HEK293 (cell line): ENCODE data around the gene SRCIN1.

Experiments
- AEBP2 ChIP-seq: fragments of 450-650 bp; formaldehyde crosslinking; IDR thresholded peaks from 2 replicates; pipeline ENCODE4 v1.5.1; 2016; ENCODE audit warnings: missing biosample characterization, missing genetic modification characterization, borderline replicate concordance
- BCL11B ChIP-seq: fragments of 450-650 bp; formaldehyde crosslinking; IDR thresholded peaks from 2 replicates; pipeline ENCODE4 v1.5.1; 2016; ENCODE audit warnings: low read depth, missing biosample characterization, missing genetic modification characterization
- GLIS2 ChIP-seq: fragments of 450-650 bp; formaldehyde crosslinking; IDR thresholded peaks from 2 replicates; pipeline ENCODE4 v1.5.1; 2016; ENCODE audit warnings: missing biosample characterization, missing genetic modification characterization
- KLF10 ChIP-seq: fragments of 450-650 bp; IDR thresholded peaks from 2 replicates; pipeline ENCODE4 v1.5.1; 2018; ENCODE audit warnings: missing biosample characterization, mild to moderate bottlenecking, missing genetic modification characterization
- PRDM1 ChIP-seq: fragments of 450-650 bp; formaldehyde crosslinking; IDR thresholded peaks from 2 replicates; pipeline ENCODE4; 2016; ENCODE audit warnings: missing biosample characterization, missing genetic modification characterization
- SP2 ChIP-seq: fragments of 450-650 bp; formaldehyde crosslinking; IDR thresholded peaks from 2 replicates; pipeline ENCODE4 v1.5.1; 2016; ENCODE audit warnings: missing biosample characterization, missing genetic modification characterization
- ZNF133 ChIP-seq: fragments of 450-650 bp; formaldehyde crosslinking; IDR thresholded peaks from 2 replicates; pipeline ENCODE4 v1.5.1; 2016; ENCODE audit warnings: missing biosample characterization, missing genetic modification characterization
- ZNF266 ChIP-seq: fragments of 450-650 bp; formaldehyde crosslinking; IDR thresholded peaks from 2 replicates; pipeline ENCODE4 v1.5.1; 2016; ENCODE audit warnings: missing biosample characterization, missing genetic modification characterization, low read depth
- ZNF302 ChIP-seq: fragments of 450-650 bp; formaldehyde crosslinking; IDR thresholded peaks from 2 replicates; pipeline ENCODE4 v1.5.1; 2016; ENCODE audit warnings: missing biosample characterization, missing genetic modification characterization, low read depth
- ZNF362 ChIP-seq: fragments of 450-650 bp; formaldehyde crosslinking; IDR thresholded peaks from 2 replicates; pipeline ENCODE4 v1.5.1; 2016; ENCODE audit warnings: missing biosample characterization, missing genetic modification characterization
- ZNF366 ChIP-seq: fragments of 450-650 bp; formaldehyde crosslinking; conservative IDR thresholded peaks from 2 replicates; pipeline ENCODE4 v1.5.1; 2016; ENCODE audit warnings: missing biosample characterization, missing genetic modification characterization
- ZNF391 ChIP-seq: fragments of 450-650 bp; formaldehyde crosslinking; IDR thresholded peaks from 2 replicates; pipeline ENCODE4 v1.5.1; 2016; ENCODE audit warnings: low read depth, missing biosample characterization, missing genetic modification characterization, borderline replicate concordance
- ZNF394 ChIP-seq: fragments of 450-650 bp; formaldehyde crosslinking; IDR thresholded peaks from 2 replicates; pipeline ENCODE4 v1.5.1; 2016; ENCODE audit warnings: missing biosample characterization, missing genetic modification characterization, mild to moderate bottlenecking, moderate library complexity, borderline replicate concordance
- ZNF404 ChIP-seq: fragments of 450-650 bp; formaldehyde crosslinking; IDR thresholded peaks from 2 replicates; pipeline ENCODE4 v1.5.1; 2017; ENCODE audit warnings: missing biosample characterization, missing genetic modification characterization
- ZNF555 ChIP-seq: fragments of 450-650 bp; formaldehyde crosslinking; conservative IDR thresholded peaks from 2 replicates; pipeline ENCODE4 v1.5.1; 2017; ENCODE audit warnings: missing biosample characterization, mild to moderate bottlenecking, missing genetic modification characterization, inconsistent platforms
- ZNF571 ChIP-seq: fragments of 450-650 bp; formaldehyde crosslinking; IDR thresholded peaks from 2 replicates; pipeline ENCODE4 v1.5.0; 2017; ENCODE audit warnings: missing biosample characterization, missing genetic modification characterization
- ZNF585B ChIP-seq: fragments of 450-650 bp; formaldehyde crosslinking; IDR thresholded peaks from 2 replicates; pipeline ENCODE4 v1.5.1; 2016; ENCODE audit warnings: missing biosample characterization, missing genetic modification characterization
- ZNF623 ChIP-seq: fragments of 450-650 bp; formaldehyde crosslinking; IDR thresholded peaks from 2 replicates; pipeline ENCODE4 v1.5.1; 2016; ENCODE audit warnings: missing biosample characterization, missing genetic modification characterization
- ZNF629 ChIP-seq: fragments of 450-650 bp; formaldehyde crosslinking; IDR thresholded peaks from 2 replicates; pipeline ENCODE4 v1.5.1; 2017; ENCODE audit warnings: missing biosample characterization, missing genetic modification characterization
- ZNF639 ChIP-seq: fragments of 450-650 bp; formaldehyde crosslinking; IDR thresholded peaks from 2 replicates; pipeline ENCODE4 v1.5.1; 2016; ENCODE audit warnings: missing biosample characterization, missing genetic modification characterization
- ZNF654 ChIP-seq: fragments of 450-650 bp; formaldehyde crosslinking; IDR thresholded peaks from 2 replicates; pipeline ENCODE4 v1.5.1; 2016; ENCODE audit warnings: low read depth, missing biosample characterization, missing genetic modification characterization
- ZNF658 ChIP-seq: fragments of 450-650 bp; formaldehyde crosslinking; IDR thresholded peaks from 2 replicates; pipeline ENCODE4; 2016; ENCODE audit warnings: missing biosample characterization, missing genetic modification characterization
- ZNF776 ChIP-seq: fragments of 450-650 bp; formaldehyde crosslinking; IDR thresholded peaks from 2 replicates; pipeline ENCODE4 v1.5.0; 2017; ENCODE audit warnings: missing biosample characterization, missing genetic modification characterization, borderline replicate concordance
- ZNF785 ChIP-seq: fragments of 450-650 bp; formaldehyde crosslinking; IDR thresholded peaks from 2 replicates; pipeline ENCODE4 v1.5.1; 2016; ENCODE audit warnings: missing biosample characterization, missing genetic modification characterization
- ZSCAN30 ChIP-seq: fragments of 450-650 bp; IDR thresholded peaks from 2 replicates; pipeline ENCODE4 v1.5.1; 2018; ENCODE audit warnings: missing biosample characterization, mild to moderate bottlenecking, missing genetic modification characterization, moderate library complexity
- ZXDB ChIP-seq: fragments of 450-650 bp; formaldehyde crosslinking; IDR thresholded peaks from 2 replicates; pipeline ENCODE4 v1.5.1; 2016; ENCODE audit warnings: missing biosample characterization, missing genetic modification characterization
- TF ChIP-seq, protein P1 (sequence below): fragments of 450-650 bp; formaldehyde crosslinking; IDR thresholded peaks from 2 replicates; pipeline ENCODE4 v1.5.1; 2017; ENCODE audit warnings: missing biosample characterization, missing genetic modification characterization
- TF ChIP-seq, protein P2 (sequence below): fragments of 450-650 bp; formaldehyde crosslinking; IDR thresholded peaks from 2 replicates; pipeline ENCODE4 v1.5.1; 2016; ENCODE audit warnings: missing biosample characterization, missing genetic modification characterization
- TF ChIP-seq, protein P3 (sequence below): fragments of 450-650 bp; formaldehyde crosslinking; IDR thresholded peaks from 2 replicates; pipeline ENCODE4 v1.5.1; 2016; ENCODE audit warnings: missing biosample characterization, missing genetic modification characterization
- TF ChIP-seq, protein P4 (sequence below): fragments of 450-650 bp; formaldehyde crosslinking; IDR thresholded peaks from 2 replicates; pipeline ENCODE4 v1.5.1; 2016; ENCODE audit warnings: missing biosample characterization, missing genetic modification characterization
- TF ChIP-seq, protein P5 (sequence below): fragments of 450-650 bp; formaldehyde crosslinking; IDR thresholded peaks from 2 replicates; pipeline ENCODE4 v1.5.1; 2016; ENCODE audit warnings: missing biosample characterization, missing genetic modification characterization, low read depth

The SRCIN1 gene

DNA sequence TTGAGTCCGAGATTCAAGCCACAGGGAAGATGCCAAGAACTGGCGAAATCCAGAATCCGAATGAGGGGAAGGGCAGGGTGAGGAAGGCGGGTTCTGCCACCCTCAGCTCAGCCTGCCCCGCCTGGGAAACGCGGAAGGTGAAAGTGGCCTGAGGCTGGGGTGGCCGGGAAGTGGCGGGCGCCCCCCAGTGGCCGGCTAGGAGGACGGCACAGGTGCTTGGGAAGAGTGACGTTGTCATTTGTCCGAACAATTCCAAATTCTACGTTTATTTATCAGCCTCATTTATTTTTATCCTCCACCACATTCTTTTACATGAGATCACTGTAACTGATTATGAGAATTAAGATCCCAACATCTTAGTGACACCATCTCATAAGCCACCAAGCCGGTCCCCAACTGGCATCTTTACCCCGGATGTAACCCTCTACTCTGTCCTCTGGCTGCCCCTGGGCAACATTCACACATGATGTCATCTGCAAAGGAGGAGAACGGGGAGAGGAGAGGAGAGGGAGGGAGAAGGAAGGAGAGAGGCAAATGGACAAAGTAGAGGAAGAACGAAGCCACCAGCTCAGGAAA is 21.3 kb downstream of the SRCIN1 start (continued):
- TF ChIP-seq, protein P1, sequence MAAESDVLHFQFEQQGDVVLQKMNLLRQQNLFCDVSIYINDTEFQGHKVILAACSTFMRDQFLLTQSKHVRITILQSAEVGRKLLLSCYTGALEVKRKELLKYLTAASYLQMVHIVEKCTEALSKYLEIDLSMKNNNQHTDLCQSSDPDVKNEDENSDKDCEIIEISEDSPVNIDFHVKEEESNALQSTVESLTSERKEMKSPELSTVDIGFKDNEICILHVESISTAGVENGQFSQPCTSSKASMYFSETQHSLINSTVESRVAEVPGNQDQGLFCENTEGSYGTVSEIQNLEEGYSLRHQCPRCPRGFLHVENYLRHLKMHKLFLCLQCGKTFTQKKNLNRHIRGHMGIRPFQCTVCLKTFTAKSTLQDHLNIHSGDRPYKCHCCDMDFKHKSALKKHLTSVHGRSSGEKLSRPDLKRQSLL, result no peak
- TF ChIP-seq ZNF785 (tag by site-specific recombination) (no peak), ZXDB (no peak), ZNF623 (tag by site-specific recombination) (peak; percentile 76), ZNF571 (tag by site-specific recombination) (no peak), ZNF266 (tag by site-specific recombination) (no peak), ZNF658 (tag by site-specific recombination) (no peak), KLF10 (tag by site-specific recombination) (no peak; the same call in 1 of the 2 replicates), PRDM1 (tag by site-specific recombination) (peak; percentile 66; the same call in 1 of the 2 replicates), SP2 (tag by site-specific recombination) (peak; percentile 29), ZNF654 (tag by site-specific recombination) (peak; percentile 86), ZNF404 (no peak), ZNF555 (tag by site-specific recombination) (no peak), AEBP2 (tag by site-specific recombination) (no peak), GLIS2 (tag by site-specific recombination) (no peak), ZNF366 (tag by site-specific recombination) (peak; percentile 85), ZNF302 (tag by site-specific recombination) (no peak), ZNF585B (tag by site-specific recombination) (no peak), ZNF776 (tag by site-specific recombination) (no peak), ZNF629 (peak; percentile 96), BCL11B (tag by site-specific recombination) (no peak), ZNF362 (tag by site-specific recombination) (no peak), ZNF133 (tag by site-specific recombination) (no peak), ZNF639 (tag by site-specific recombination) (peak; percentile 50; the same call in 1 of the 2 replicates), ZSCAN30 (tag by site-specific recombination) (0 out of 2 replicates have a peak, but pooled peaks have one; percentile 51), ZNF394 (tag by site-specific recombination) (no peak; the same call in 1 of the 2 replicates), ZNF391 (tag by site-specific recombination) (peak; percentile 39; the same call in 1 of the 2 replicates)
- TF ChIP-seq, protein P2, sequence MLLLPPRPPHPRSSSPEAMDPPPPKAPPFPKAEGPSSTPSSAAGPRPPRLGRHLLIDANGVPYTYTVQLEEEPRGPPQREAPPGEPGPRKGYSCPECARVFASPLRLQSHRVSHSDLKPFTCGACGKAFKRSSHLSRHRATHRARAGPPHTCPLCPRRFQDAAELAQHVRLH (tag by site-specific recombination), result peak; percentile 11; the same call in 1 of the 2 replicates
- TF ChIP-seq, protein P3, sequence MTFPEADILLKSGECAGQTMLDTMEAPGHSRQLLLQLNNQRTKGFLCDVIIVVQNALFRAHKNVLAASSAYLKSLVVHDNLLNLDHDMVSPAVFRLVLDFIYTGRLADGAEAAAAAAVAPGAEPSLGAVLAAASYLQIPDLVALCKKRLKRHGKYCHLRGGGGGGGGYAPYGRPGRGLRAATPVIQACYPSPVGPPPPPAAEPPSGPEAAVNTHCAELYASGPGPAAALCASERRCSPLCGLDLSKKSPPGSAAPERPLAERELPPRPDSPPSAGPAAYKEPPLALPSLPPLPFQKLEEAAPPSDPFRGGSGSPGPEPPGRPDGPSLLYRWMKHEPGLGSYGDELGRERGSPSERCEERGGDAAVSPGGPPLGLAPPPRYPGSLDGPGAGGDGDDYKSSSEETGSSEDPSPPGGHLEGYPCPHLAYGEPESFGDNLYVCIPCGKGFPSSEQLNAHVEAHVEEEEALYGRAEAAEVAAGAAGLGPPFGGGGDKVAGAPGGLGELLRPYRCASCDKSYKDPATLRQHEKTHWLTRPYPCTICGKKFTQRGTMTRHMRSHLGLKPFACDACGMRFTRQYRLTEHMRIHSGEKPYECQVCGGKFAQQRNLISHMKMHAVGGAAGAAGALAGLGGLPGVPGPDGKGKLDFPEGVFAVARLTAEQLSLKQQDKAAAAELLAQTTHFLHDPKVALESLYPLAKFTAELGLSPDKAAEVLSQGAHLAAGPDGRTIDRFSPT (tag by site-specific recombination), result peak; percentile 90
- TF ChIP-seq, protein P4, sequence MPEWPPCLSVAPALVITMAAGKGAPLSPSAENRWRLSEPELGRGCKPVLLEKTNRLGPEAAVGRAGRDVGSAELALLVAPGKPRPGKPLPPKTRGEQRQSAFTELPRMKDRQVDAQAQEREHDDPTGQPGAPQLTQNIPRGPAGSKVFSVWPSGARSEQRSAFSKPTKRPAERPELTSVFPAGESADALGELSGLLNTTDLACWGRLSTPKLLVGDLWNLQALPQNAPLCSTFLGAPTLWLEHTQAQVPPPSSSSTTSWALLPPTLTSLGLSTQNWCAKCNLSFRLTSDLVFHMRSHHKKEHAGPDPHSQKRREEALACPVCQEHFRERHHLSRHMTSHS (tag by site-specific recombination), result no peak
- TF ChIP-seq, protein P5, sequence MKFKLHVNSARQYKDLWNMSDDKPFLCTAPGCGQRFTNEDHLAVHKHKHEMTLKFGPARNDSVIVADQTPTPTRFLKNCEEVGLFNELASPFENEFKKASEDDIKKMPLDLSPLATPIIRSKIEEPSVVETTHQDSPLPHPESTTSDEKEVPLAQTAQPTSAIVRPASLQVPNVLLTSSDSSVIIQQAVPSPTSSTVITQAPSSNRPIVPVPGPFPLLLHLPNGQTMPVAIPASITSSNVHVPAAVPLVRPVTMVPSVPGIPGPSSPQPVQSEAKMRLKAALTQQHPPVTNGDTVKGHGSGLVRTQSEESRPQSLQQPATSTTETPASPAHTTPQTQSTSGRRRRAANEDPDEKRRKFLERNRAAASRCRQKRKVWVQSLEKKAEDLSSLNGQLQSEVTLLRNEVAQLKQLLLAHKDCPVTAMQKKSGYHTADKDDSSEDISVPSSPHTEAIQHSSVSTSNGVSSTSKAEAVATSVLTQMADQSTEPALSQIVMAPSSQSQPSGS (tag by site-specific recombination), result peak; percentile 98
